K562 (cell line): Measurements from ENCODE around the gene KMT5C. TPM values are rescaled to one million over a fixed set of nuclear protein-coding genes. Genes with fewer than 3 reads are reported as not detected.

ENCODE experiments used
- ARID4B ChIP-seq: sonication (generic); formaldehyde crosslinking; IDR thresholded peaks from 2 replicates; pipeline ENCODE4 v1.8.0; 2022; ENCODE audit warnings: mild to moderate bottlenecking, missing genetic modification reagents
- CREM ChIP-seq: IDR thresholded peaks from 2 replicates; pipeline ENCODE4 v1.6.1; 2014; ENCODE audit warnings: antibody characterized with exemption, low read depth
- E2F6 ChIP-seq, 2 experiments: IDR thresholded peaks; 2 replicates each; pipeline ENCODE4 v1.6.1; 2011; ENCODE audit warnings: borderline replicate concordance in 1 of 2, control low read depth in 1 of 2, low read depth in 1 of 2, low read length in 1 of 2, mild to moderate bottlenecking in 1 of 2, mixed read lengths in 1 of 2, moderate library complexity in 1 of 2; ENCODE audit not compliant: insufficient read depth in 1 of 2, insufficient read length in 1 of 2, poor library complexity in 1 of 2, severe bottlenecking in 1 of 2; ENCODE audit errors: extremely low read depth in 1 of 2
- GABPB2 ChIP-seq: fragments of 250-450 bp; sonication (Bioruptor Pico); conservative IDR thresholded peaks from 2 replicates; pipeline ENCODE4 v1.5.1; 2021; ENCODE audit warnings: mild to moderate bottlenecking
- HINFP ChIP-seq: fragments of 450-650 bp; conservative IDR thresholded peaks from 2 replicates; pipeline ENCODE4 v1.6.1; 2016; ENCODE audit warnings: missing genetic modification characterization, low read depth, mild to moderate bottlenecking, control low read depth, missing compliant biosample characterization
- ILF3 ChIP-seq: fragments of 450-650 bp; IDR thresholded peaks from 2 replicates; pipeline ENCODE4 v1.6.1; 2018; ENCODE audit warnings: antibody characterized with exemption, mild to moderate bottlenecking, moderate library complexity, borderline replicate concordance
- JUN ChIP-seq, 2 experiments: sonication (generic) in 1 of 2; formaldehyde crosslinking in 1 of 2; IDR thresholded peaks; 2 replicates each; pipeline versions ENCODE4 v1.6.1 to v1.8.0; 2012 to 2022; ENCODE audit warnings: borderline replicate concordance in 2 of 2, mild to moderate bottlenecking in 2 of 2, improper control_type of control experiment in 1 of 2, low read depth in 1 of 2, low read length in 1 of 2, missing genetic modification reagents in 1 of 2
- LCOR ChIP-seq: sonication (generic); formaldehyde crosslinking; IDR thresholded peaks from 2 replicates; pipeline ENCODE4 v1.8.0; 2022; ENCODE audit warnings: mild to moderate bottlenecking, missing genetic modification reagents
- MECOM ChIP-seq: fragments of 250-450 bp; sonication (Bioruptor Pico); IDR thresholded peaks from 2 replicates; pipeline ENCODE4 v1.8.0; 2022; ENCODE audit warnings: inconsistent platforms
- SLC30A9 ChIP-seq: fragments of 250-450 bp; sonication (Bioruptor Pico); IDR thresholded peaks from 2 replicates; pipeline ENCODE4 v1.8.0; 2022; ENCODE audit warnings: mild to moderate bottlenecking, moderate library complexity
- SOX6 ChIP-seq: fragments of 450-650 bp; IDR thresholded peaks from 2 replicates; pipeline ENCODE4 v1.6.1; 2014; ENCODE audit warnings: mild to moderate bottlenecking
- SUPT5H ChIP-seq: fragments of 450-650 bp; IDR thresholded peaks from 2 replicates; pipeline ENCODE4 v1.6.1; 2016
- TEAD4 ChIP-seq, 2 experiments: sonication (generic) in 1 of 2; formaldehyde crosslinking in 1 of 2; IDR thresholded peaks; 2 replicates each; pipeline versions ENCODE4 v1.6.1 to v1.8.0; 2012 to 2022; ENCODE audit warnings: borderline replicate concordance in 1 of 2, inconsistent platforms in 1 of 2, low read length in 1 of 2, mild to moderate bottlenecking in 1 of 2, missing genetic modification reagents in 1 of 2
- ZEB2 ChIP-seq: fragments of 450-650 bp; IDR thresholded peaks from 2 replicates; pipeline ENCODE4 v1.6.1; 2016
- ZNF12 ChIP-seq: sonication (generic); formaldehyde crosslinking; IDR thresholded peaks from 2 replicates; pipeline ENCODE4 v1.4.0; 2020; ENCODE audit warnings: mild to moderate bottlenecking, missing genetic modification reagents
- ZNF24 ChIP-seq: fragments of 450-650 bp; IDR thresholded peaks from 2 replicates; pipeline ENCODE4 v1.6.1; 2016
- ZNF354B ChIP-seq: fragments of 250-450 bp; sonication (Bioruptor Pico); IDR thresholded peaks from 2 replicates; pipeline ENCODE4 v1.4.0; 2020
- ZNF589 ChIP-seq: fragments of 200-800 bp; sonication (Bioruptor generic); IDR thresholded peaks from 2 replicates; pipeline ENCODE4 v1.6.1; 2016; ENCODE audit warnings: low read depth, missing genetic modification characterization, missing compliant biosample characterization
- ZNF655 ChIP-seq: fragments of 250-450 bp; sonication (Bioruptor Pico); IDR thresholded peaks from 2 replicates; pipeline ENCODE4 v1.5.0; 2021
- polyA plus RNA-seq, 8 experiments: library from polyadenylated mRNA; depleted of rRNA in 4 of 8; stranded (reverse) in 5 of 8; unstranded in 3 of 8; fragments of >200 nt; fragmentation: Nextera tagmentation in 2 of 8; fragmentation: Illumina TruSeq in 1 of 8; extraction: Ambion mirVana in 2 of 8; extraction: Trizol in 1 of 8; gene quantifications; 2 replicates each; pipeline versions ENCODE4 v1.2.1 to v1.2.3, GENCODE V29; 2011 to 2014; ENCODE audit warnings: inconsistent platforms in 1 of 8, missing spikeins in 1 of 8
- total RNA-seq, 7 experiments: library from RNA; depleted of rRNA in 6 of 7; stranded (reverse); fragments of >200 nt in 6 of 7; fragmentation: Illumina TruSeq in 2 of 7; extraction: Trizol in 2 of 7; gene quantifications; 2 replicates each; pipeline versions ENCODE4 v1.2.1 to v1.2.3, GENCODE V29; 2011 to 2021; ENCODE audit warnings: low replicate concordance in 1 of 7

KMT5C gene
- total and polyA plus RNA-seq, 9 of the 15 experiments (the other 6 are each of a cell fraction or from before 2014, with no cell fraction given), result 0.15 to 53.5 (median 16.6) TPM

GRCh38 chr19:55341595-55342531 lies 2.2 kb downstream of the KMT5C start (continued):
- no peak for TF ChIP-seq ZNF12 (CRISPR knock-in tag)
- 0 out of 2 replicates have a peak, but pooled peaks have one; percentile 9 for TF ChIP-seq SUPT5H
- TF ChIP-seq SLC30A9 (CRISPR knock-in tag), result no peak
- TF ChIP-seq HINFP (tag), result no peak
- TF ChIP-seq JUN (IDR thresholded peaks at IDR 0.05; ENCODE audit: borderline replicate concordance, low read depth, low read length), result no peak
- peak; percentile 41; the same call in 1 of the 2 replicates for TF ChIP-seq JUN (CRISPR knock-in tag; IDR thresholded peaks at IDR 0.05; ENCODE audit: borderline replicate concordance)
- TF ChIP-seq ZNF24, result no peak
- TF ChIP-seq ZNF354B (CRISPR knock-in tag), result no peak
- no peak for TF ChIP-seq ARID4B (CRISPR knock-in tag)
- TF ChIP-seq ZNF589, result no peak
- no peak for TF ChIP-seq LCOR (CRISPR knock-in tag)
- no peak for TF ChIP-seq ZEB2
- no peak for TF ChIP-seq TEAD4 (IDR thresholded peaks at IDR 0.05; ENCODE audit: low read length)
- TF ChIP-seq TEAD4 (CRISPR knock-in tag; IDR thresholded peaks at IDR 0.05; ENCODE audit: borderline replicate concordance), result no peak
- TF ChIP-seq E2F6 (IDR thresholded peaks at IDR 0.05; ENCODE audit: borderline replicate concordance in 1 of 2, extremely low read depth in 1 of 2, insufficient read depth in 1 of 2, insufficient read length in 1 of 2, low read depth in 1 of 2, low read length in 1 of 2, poor library complexity in 1 of 2, severe bottlenecking in 1 of 2), result peak in 1 of 2 experiments; percentile 58
- TF ChIP-seq ZNF655, result no peak
- no peak for TF ChIP-seq GABPB2 (CRISPR knock-in tag)
- TF ChIP-seq SOX6, result no peak
- TF ChIP-seq MECOM (CRISPR knock-in tag), result no peak
- no peak for TF ChIP-seq ILF3
- no peak for TF ChIP-seq CREM
